Stimulated activated CD4-positive, alpha-beta T cell treated with anti-CD3 and anti-CD28 coated beads, Interleukin-4, amount 100 ng/mL, for 48 hours (primary cell): ENCODE data around the gene ZNF497.
"Not testable (repeated sequence)": the region's sequence is repeated elsewhere in the genome, so short reads cannot be mapped to it uniquely, and the experiment has no call there.

Source experiments
- DNase-seq, 2 donors: peaks; one replicate each; pipeline ENCODE4 v3.0.0-alpha.2; 2020; ENCODE audit warnings: low read depth in 2 of 2

Gene ZNF497

GRCh38 chr19:58394821-58395219 lies 32.3 kb upstream of the ZNF497 start:
- DNase-seq: no peak

GRCh38 chr19:58393725-58394033 lies 31.1 kb upstream of the ZNF497 start:
- no peak for DNase-seq

- DNase-seq: no peak
Measured at GRCh38 chr19:58392945-58393724, 30.6 kb upstream of the ZNF497 start.

GRCh38 chr19:58388175-58388526 lies 25.6 kb upstream of the ZNF497 start:
- no peak for DNase-seq

- no peak for DNase-seq
Measured at GRCh38 chr19:58387338-58388174, 25.0 kb upstream of the ZNF497 start.

GRCh38 chr19:58386576-58387337 lies 24.2 kb upstream of the ZNF497 start, which contains the start of gene RPS5:
Gene RPS5, plus strand, starts transcription at chr19:58387269. Its CDS starts 869 bp downstream, at chr19:58388138.
- DNase-seq: peak; percentile 87 to 92

GRCh38 chr19:58385891-58386575 lies 23.5 kb upstream of the ZNF497 start:
- no peak for DNase-seq

GRCh38 chr19:58385313-58385890 lies 22.9 kb upstream of the ZNF497 start:
- DNase-seq: no peak

- DNase-seq: no peak
Measured at GRCh38 chr19:58382997-58383603, 20.5 kb upstream of the ZNF497 start.

GRCh38 chr19:58381460-58382212 lies 19.1 kb upstream of the ZNF497 start:
- no peak for DNase-seq

GRCh38 chr19:58380662-58381459 lies 18.3 kb upstream of the ZNF497 start, which contains the start of gene ZNF837:
Gene ZNF837, minus strand, starts transcription at chr19:58381030. Its CDS starts 11,698 bp downstream, at chr19:58369332.
- peak; percentile 93 to 97 for DNase-seq

- no peak for DNase-seq
Measured at GRCh38 chr19:58380037-58380661, 17.6 kb upstream of the ZNF497 start.

GRCh38 chr19:58379246-58379645 lies 16.7 kb upstream of the ZNF497 start:
- DNase-seq: no peak

GRCh38 chr19:58376724-58377123 lies 14.2 kb upstream of the ZNF497 start:
- DNase-seq: not testable (repeated sequence)

GRCh38 chr19:58374200-58374599 lies 11.6 kb upstream of the ZNF497 start:
- DNase-seq: no peak

- DNase-seq: no peak
Measured at GRCh38 chr19:58372311-58373133, 10.0 kb upstream of the ZNF497 start.

- no peak for DNase-seq
Measured at GRCh38 chr19:58368561-58369360, 6.2 kb upstream of the ZNF497 start.
